ENCODE measurements around the gene FRMD4B. TPM values are rescaled to one million over a fixed set of nuclear protein-coding genes. Genes with fewer than 3 reads are reported as not detected.

The FRMD4B gene
- total and polyA plus RNA-seq, 2 experiments from 2014 or later = 6.4 to 12.8 TPM

- no peaks in the 10 kb centered on the region for H3K79me2 ChIP-seq (replicated peaks; ENCODE audit: insufficient read depth)
- H3F3A ChIP-seq (replicated peaks; ENCODE audit: low read depth) = 0 out of 2 replicates have a peak, but pooled peaks cover 4% of the 10 kb centered on the region
- no peak overlapping the region for H3K27ac ChIP-seq (ENCODE audit: low read depth)
- no peak overlapping the region for H3K4me2 ChIP-seq
- peaks cover 40% of the 10 kb centered on the region for H3K27me3 ChIP-seq (ENCODE audit: insufficient read depth)
- no peaks in the 10 kb centered on the region for H3K9me2 ChIP-seq (ENCODE audit: insufficient read depth)
- H3K36me3 ChIP-seq (ENCODE audit: insufficient read depth) = no peaks in the 10 kb centered on the region
- peaks cover 8% of the 10 kb centered on the region for H3K27me3 Mint-ChIP-seq (ENCODE audit: insufficient read depth, low read depth, poor library complexity)
- no peaks in the 10 kb centered on the region for H3K36me3 Mint-ChIP-seq (ENCODE audit: low read depth)
- TF ChIP-seq ZNF331 (CRISPR knock-in tag; IDR thresholded peaks at IDR 0.05; ENCODE audit: low read depth) (no peak), ZNF462 (CRISPR knock-in tag; IDR thresholded peaks at IDR 0.05) (no peak), CREB1 (CRISPR knock-in tag; IDR thresholded peaks at IDR 0.05; ENCODE audit: low read depth) (no peak), CTCF (conservative IDR thresholded peaks at IDR 0.05; ENCODE audit: low read depth in 2 of 2) (no peak), STAT1 (IDR thresholded peaks at IDR 0.05; ENCODE audit: unreplicated experiment) (no peak), EZH2phosphoT487 (IDR thresholded peaks at IDR 0.05; ENCODE audit: unreplicated experiment) (no peak), JUNB (IDR thresholded peaks at IDR 0.05; ENCODE audit: unreplicated experiment) (no peak), EZH2 (IDR thresholded peaks at IDR 0.05; ENCODE audit: low read depth, unreplicated experiment) (no peak), ZNF114 (CRISPR knock-in tag; IDR thresholded peaks at IDR 0.05) (no peak), POLR2AphosphoS5 (IDR thresholded peaks at IDR 0.05; ENCODE audit: low read depth) (no peak), ETS1 (IDR thresholded peaks at IDR 0.05) (no peak), NANOG (IDR thresholded peaks at IDR 0.05; ENCODE audit: borderline replicate concordance) (no peak)
- TF ChIP-seq, protein P1, sequence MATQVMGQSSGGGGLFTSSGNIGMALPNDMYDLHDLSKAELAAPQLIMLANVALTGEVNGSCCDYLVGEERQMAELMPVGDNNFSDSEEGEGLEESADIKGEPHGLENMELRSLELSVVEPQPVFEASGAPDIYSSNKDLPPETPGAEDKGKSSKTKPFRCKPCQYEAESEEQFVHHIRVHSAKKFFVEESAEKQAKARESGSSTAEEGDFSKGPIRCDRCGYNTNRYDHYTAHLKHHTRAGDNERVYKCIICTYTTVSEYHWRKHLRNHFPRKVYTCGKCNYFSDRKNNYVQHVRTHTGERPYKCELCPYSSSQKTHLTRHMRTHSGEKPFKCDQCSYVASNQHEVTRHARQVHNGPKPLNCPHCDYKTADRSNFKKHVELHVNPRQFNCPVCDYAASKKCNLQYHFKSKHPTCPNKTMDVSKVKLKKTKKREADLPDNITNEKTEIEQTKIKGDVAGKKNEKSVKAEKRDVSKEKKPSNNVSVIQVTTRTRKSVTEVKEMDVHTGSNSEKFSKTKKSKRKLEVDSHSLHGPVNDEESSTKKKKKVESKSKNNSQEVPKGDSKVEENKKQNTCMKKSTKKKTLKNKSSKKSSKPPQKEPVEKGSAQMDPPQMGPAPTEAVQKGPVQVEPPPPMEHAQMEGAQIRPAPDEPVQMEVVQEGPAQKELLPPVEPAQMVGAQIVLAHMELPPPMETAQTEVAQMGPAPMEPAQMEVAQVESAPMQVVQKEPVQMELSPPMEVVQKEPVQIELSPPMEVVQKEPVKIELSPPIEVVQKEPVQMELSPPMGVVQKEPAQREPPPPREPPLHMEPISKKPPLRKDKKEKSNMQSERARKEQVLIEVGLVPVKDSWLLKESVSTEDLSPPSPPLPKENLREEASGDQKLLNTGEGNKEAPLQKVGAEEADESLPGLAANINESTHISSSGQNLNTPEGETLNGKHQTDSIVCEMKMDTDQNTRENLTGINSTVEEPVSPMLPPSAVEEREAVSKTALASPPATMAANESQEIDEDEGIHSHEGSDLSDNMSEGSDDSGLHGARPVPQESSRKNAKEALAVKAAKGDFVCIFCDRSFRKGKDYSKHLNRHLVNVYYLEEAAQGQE (IDR thresholded peaks at IDR 0.05; ENCODE audit: unreplicated experiment) = no peak
- no peak for DNase-seq (ENCODE audit: low spot score)
- H3K4me3 Mint-ChIP-seq = no peak overlapping the region
- H3K9me3 Mint-ChIP-seq = no peaks in the 10 kb centered on the region; the same call in 2 of the 3 replicates
- ATAC-seq = no peak
- peaks cover 23% of the 10 kb centered on the region for H3K4me1 Mint-ChIP-seq
- no peak overlapping the region for H3K27ac Mint-ChIP-seq
- H3K4me1 ChIP-seq (ENCODE audit: insufficient read depth) = peaks cover 5% of the 10 kb centered on the region
- H3K4me3 ChIP-seq = no peak overlapping the region
- H2AFZ ChIP-seq = no peak overlapping the region
- no peaks in the 10 kb centered on the region for H4K20me1 ChIP-seq (replicated peaks; ENCODE audit: insufficient read depth)
These were observed 244.6 kb downstream of the FRMD4B start for GRCh38 chr3:69141313-69141712.
